Gastrocnemius medialis (tissue), 4 donors: Measurements from ENCODE around the gene AP1G2. TPM values are rescaled to one million over a fixed set of nuclear protein-coding genes. Genes with fewer than 3 reads are reported as not detected.
A peak's percentile ranks its signal among the peaks of the same experiment; 100 is the strongest.

Experiments
- ATAC-seq, 2 donors: fragments of 150-250 bp; one replicate each; pipeline ENCODE4 v1.9.1; 2016
- DNase-seq, 2 donors: peaks; one replicate each; pipeline ENCODE4 v3.0.0-alpha.2; 2019
- H3K27ac ChIP-seq, 4 donors: fragments of 200-600 bp; sonication (generic); 1 replicate in 1 of 4; 2 replicates in 3 of 4; pipeline ENCODE4 v1.5.1; 2016 to 2018; ENCODE audit warnings: mild to moderate bottlenecking in 2 of 4, moderate library complexity in 1 of 4
- H3K27me3 ChIP-seq, 3 donors: fragments of 200-600 bp; sonication (generic) in 2 of 3; 1 replicate in 1 of 3; 2 replicates in 2 of 3; pipeline versions ENCODE4 v1.5.1 to v1.6.0; 2016 to 2019; ENCODE audit warnings: mild to moderate bottlenecking in 1 of 3, moderate library complexity in 1 of 3
- H3K36me3 ChIP-seq, 2 donors: fragments of 200-600 bp; sonication (generic) in 1 of 2; one replicate each; pipeline ENCODE4 v1.5.1; 2017 to 2018
- H3K4me1 ChIP-seq, 2 donors: fragments of 200-600 bp; sonication (generic) in 1 of 2; one replicate each; pipeline ENCODE4 v1.5.1; 2016 to 2017; ENCODE audit warnings: mild to moderate bottlenecking in 2 of 2
- H3K4me3 ChIP-seq, 4 donors: fragments of 200-600 bp; sonication (generic) in 3 of 4; 1 replicate in 1 of 4; 2 replicates in 3 of 4; pipeline ENCODE4 v1.5.1; 2016 to 2019; ENCODE audit warnings: mild to moderate bottlenecking in 2 of 4
- H3K9me3 ChIP-seq, 3 donors: fragments of 200-600 bp; sonication (generic) in 2 of 3; 1 replicate in 1 of 3; 2 replicates in 2 of 3; pipeline ENCODE4 v1.5.1; 2016 to 2019
- POLR2A ChIP-seq, 2 donors: fragments of 450-650 bp; IDR thresholded peaks; one replicate each; pipeline ENCODE4 v1.6.1; 2017; ENCODE audit warnings: antibody characterized with exemption in 2 of 2, mild to moderate bottlenecking in 2 of 2, moderate library complexity in 2 of 2
- in situ Hi-C, 4 donors: fragments of 200-750 bp; cut with MboI; loops; one replicate each; pipeline versions ENCODE4 v1.15.0 to v1.8.0; 2017; ENCODE audit warnings: low sequenced_read_pairs in 4 of 4
- intact Hi-C: fragments of 100-400 bp; cut with DNase I; formaldehyde crosslinking; loops from one replicate; pipeline ENCODE4 v1.15.1; 2023; ENCODE audit warnings: low total_unique reads
- total RNA-seq, 4 donors: library from RNA; depleted of rRNA; stranded (reverse); fragments of >200 nt; gene quantifications; one replicate each; pipeline versions ENCODE4 v1.1.0 to v1.2.3, GENCODE V29; 2016
- TF ChIP-seq, protein P1 (sequence below), 5 experiments: fragments of 450-650 bp in 3 of 5; fragments of 200-600 bp in 2 of 5; sonication (generic) in 2 of 5; IDR thresholded peaks in 4 of 5; conservative IDR thresholded peaks in 1 of 5; 1 replicate in 4 of 5; 2 replicates in 1 of 5; pipeline ENCODE4 v1.5.1; 2016 to 2019; ENCODE audit warnings: antibody characterized with exemption in 5 of 5, mild to moderate bottlenecking in 3 of 5, moderate library complexity in 3 of 5

The AP1G2 gene
- total RNA-seq, 4 donors from 2014 or later: 1.5 to 31.5 (median 7.8) TPM

DNA sequence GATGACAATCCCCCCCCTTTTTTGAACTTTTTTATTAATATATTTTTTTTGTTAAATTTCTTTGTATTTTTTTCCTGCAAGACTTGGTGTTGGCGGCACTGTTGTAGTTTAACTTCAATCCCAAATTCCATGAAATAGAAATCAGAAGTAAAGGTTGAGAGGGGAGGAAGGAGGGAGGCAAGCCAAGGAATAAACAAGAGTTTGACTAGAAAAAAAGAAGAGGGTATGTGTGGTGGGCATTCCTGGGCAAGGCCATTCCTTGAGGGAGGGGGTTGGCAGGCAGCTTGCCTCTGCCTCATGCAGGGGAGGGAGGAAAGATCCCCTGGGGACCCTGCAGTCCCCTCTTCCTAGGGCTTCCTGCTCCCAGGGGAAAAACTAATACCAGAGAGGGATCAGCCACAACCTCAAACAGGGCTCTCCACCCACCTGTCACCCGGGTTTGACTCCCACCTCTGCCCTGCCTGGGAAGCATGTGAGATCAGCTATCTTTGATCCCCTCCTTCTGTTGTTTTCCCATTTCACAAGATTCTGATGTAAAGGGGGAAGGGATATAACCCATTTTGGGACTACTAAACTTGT lies 519 bp upstream of the AP1G2 start:
- H3K27me3 ChIP-seq: peaks cover 0 to under 1% (median 0%) of the 10 kb centered on the region in 3 donors
- TF ChIP-seq, protein P1, sequence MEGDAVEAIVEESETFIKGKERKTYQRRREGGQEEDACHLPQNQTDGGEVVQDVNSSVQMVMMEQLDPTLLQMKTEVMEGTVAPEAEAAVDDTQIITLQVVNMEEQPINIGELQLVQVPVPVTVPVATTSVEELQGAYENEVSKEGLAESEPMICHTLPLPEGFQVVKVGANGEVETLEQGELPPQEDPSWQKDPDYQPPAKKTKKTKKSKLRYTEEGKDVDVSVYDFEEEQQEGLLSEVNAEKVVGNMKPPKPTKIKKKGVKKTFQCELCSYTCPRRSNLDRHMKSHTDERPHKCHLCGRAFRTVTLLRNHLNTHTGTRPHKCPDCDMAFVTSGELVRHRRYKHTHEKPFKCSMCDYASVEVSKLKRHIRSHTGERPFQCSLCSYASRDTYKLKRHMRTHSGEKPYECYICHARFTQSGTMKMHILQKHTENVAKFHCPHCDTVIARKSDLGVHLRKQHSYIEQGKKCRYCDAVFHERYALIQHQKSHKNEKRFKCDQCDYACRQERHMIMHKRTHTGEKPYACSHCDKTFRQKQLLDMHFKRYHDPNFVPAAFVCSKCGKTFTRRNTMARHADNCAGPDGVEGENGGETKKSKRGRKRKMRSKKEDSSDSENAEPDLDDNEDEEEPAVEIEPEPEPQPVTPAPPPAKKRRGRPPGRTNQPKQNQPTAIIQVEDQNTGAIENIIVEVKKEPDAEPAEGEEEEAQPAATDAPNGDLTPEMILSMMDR (IDR thresholded peaks at IDR 0.05 in 4 of 5, conservative IDR thresholded peaks at IDR 0.05 in 1 of 5): no peak
- TF ChIP-seq POLR2A (IDR thresholded peaks at IDR 0.05): no peak
- in situ Hi-C loops (loop anchor here in 3 of 4 donors (10.0 to 25.0 kb wide), 3 partner anchors 231 to 981 kb away; partner anchors contain the start of genes ABHD4 (in 1 of the 3), DAD1 (in 1 of the 3) and PABPN1 (in 1 of the 3)), intact Hi-C loops (no loop called here)
- ATAC-seq: no peak
- peak overlapping the region in 3 of 4 donors; percentile 30 to 69 (median 60) for H3K27ac ChIP-seq
- peak in 1 of 2 donors; percentile 8 for DNase-seq
- H3K36me3 ChIP-seq: no peaks in the 10 kb centered on the region
- peak overlapping the region; percentile 64 to 83 (median 70) for H3K4me3 ChIP-seq
- H3K9me3 ChIP-seq: no peaks in the 10 kb centered on the region
- no peaks in the 10 kb centered on the region for H3K4me1 ChIP-seq

GRCh38 chr14:23566778-23567185 lies 809 bp downstream of the AP1G2 start:
- H3K4me3 ChIP-seq: peak overlapping the region; percentile 64 to 83 (median 70)
- intact Hi-C loops: no loop called here
- no peaks in the 10 kb centered on the region for H3K27me3 ChIP-seq
- H3K9me3 ChIP-seq: no peaks in the 10 kb centered on the region
- peaks cover 0 to 3% of the 10 kb centered on the region in 2 donors for H3K4me1 ChIP-seq
- no peaks in the 10 kb centered on the region for H3K36me3 ChIP-seq
- peak overlapping the region; percentile 8 to 69 (median 62) for H3K27ac ChIP-seq
- ATAC-seq (no peak), DNase-seq (no peak)
- TF ChIP-seq, protein P1 (IDR thresholded peaks at IDR 0.05 in 4 of 5, conservative IDR thresholded peaks at IDR 0.05 in 1 of 5): no peak
- TF ChIP-seq POLR2A (IDR thresholded peaks at IDR 0.05): no peak
- in situ Hi-C loops: loop anchor here in 3 of 4 donors (10.0 to 25.0 kb wide), 3 partner anchors 229 to 979 kb away; partner anchors contain the start of genes ABHD4 (in 1 of the 3), DAD1 (in 1 of the 3) and PABPN1 (in 1 of the 3)

- intact Hi-C loops: no loop called here
- Histone ChIP-seq H3K4me1 (peaks cover 0 to 7% of the 10 kb centered on the region in 2 donors), H3K4me3 (peak overlapping the region in 1 of 4 donors; percentile 83), H3K27me3 (no peaks in the 10 kb centered on the region), H3K9me3 (no peaks in the 10 kb centered on the region), H3K36me3 (no peaks in the 10 kb centered on the region), H3K27ac (no peak overlapping the region)
- in situ Hi-C loops: loop anchor here in 3 of 4 donors (10.0 to 25.0 kb wide), 3 partner anchors 229 to 979 kb away; partner anchors contain the start of genes ABHD4 (in 1 of the 3), DAD1 (in 1 of the 3) and PABPN1 (in 1 of the 3)
- DNase-seq (no peak), ATAC-seq (no peak)
- TF ChIP-seq, protein P1 (IDR thresholded peaks at IDR 0.05 in 4 of 5, conservative IDR thresholded peaks at IDR 0.05 in 1 of 5): no peak
- no peak for TF ChIP-seq POLR2A (IDR thresholded peaks at IDR 0.05)
Measured at GRCh38 chr14:23566112-23566777, 1.3 kb downstream of the AP1G2 start.

DNA sequence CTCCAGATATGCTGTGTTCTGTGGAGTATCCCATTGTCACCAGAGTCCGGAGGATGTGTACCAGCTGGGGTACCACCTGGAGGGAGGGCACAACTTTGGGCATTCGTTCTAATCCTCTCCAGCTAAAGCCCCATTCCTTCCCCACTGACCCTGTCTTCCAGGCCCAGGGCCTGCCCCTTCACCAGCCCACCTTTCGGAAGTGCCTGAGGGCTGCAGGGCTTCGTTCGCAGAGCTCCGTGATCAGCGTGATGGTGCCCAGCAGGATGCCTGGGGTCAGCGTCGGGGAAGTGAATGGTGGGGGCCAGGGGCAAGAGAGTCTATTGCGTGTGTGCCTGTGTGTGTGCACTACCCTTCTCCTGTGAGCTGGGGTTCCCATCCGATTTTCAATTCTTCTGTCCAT lies 2.0 kb downstream of the AP1G2 start:
- Histone ChIP-seq H3K36me3 (no peaks in the 10 kb centered on the region), H3K27ac (no peak overlapping the region), H3K9me3 (no peaks in the 10 kb centered on the region), H3K4me1 (peaks cover 0 to 7% of the 10 kb centered on the region in 2 donors), H3K4me3 (no peak overlapping the region), H3K27me3 (no peaks in the 10 kb centered on the region)
- in situ Hi-C loops (loop anchor here in 3 of 4 donors (10.0 to 25.0 kb wide), 3 partner anchors 228 to 978 kb away; partner anchors contain the start of genes ABHD4 (in 1 of the 3), DAD1 (in 1 of the 3) and PABPN1 (in 1 of the 3)), intact Hi-C loops (no loop called here)
- no peak for TF ChIP-seq POLR2A (IDR thresholded peaks at IDR 0.05)
- TF ChIP-seq, protein P1 (IDR thresholded peaks at IDR 0.05 in 4 of 5, conservative IDR thresholded peaks at IDR 0.05 in 1 of 5): no peak
- ATAC-seq: no peak
- no peak for DNase-seq
